Measurements from ENCODE around the gene OAT.

Gene OAT

GRCh38 chr10:124403548-124403947, 15.2 kb downstream of the OAT start:
- DNase-seq (ENCODE audit: low read depth), result peak; percentile 55

- no peak for DNase-seq (ENCODE audit: low read depth)
Observed at GRCh38 chr10:124402273-124402672, 16.4 kb downstream of the OAT start.

GRCh38 chr10:124401633-124402032, 17.1 kb downstream of the OAT start:
- no peak for DNase-seq (ENCODE audit: low read depth)

- no peak for DNase-seq (ENCODE audit: low read depth)
Observed at GRCh38 chr10:124394583-124394982, 24.1 kb downstream of the OAT start.

GRCh38 chr10:124392626-124393342, 25.9 kb downstream of the OAT start:
- no peak for DNase-seq (ENCODE audit: low read depth)

- DNase-seq (ENCODE audit: low read depth), result no peak
Observed at GRCh38 chr10:124390471-124391187, 28.1 kb downstream of the OAT start.

- DNase-seq (ENCODE audit: low read depth), result no peak
Observed at GRCh38 chr10:124389613-124390361, 28.9 kb downstream of the OAT start.

GRCh38 chr10:124388823-124389612, 29.7 kb downstream of the OAT start:
- peak; percentile 19 for DNase-seq (ENCODE audit: low read depth)

- DNase-seq (ENCODE audit: low read depth), result no peak
Observed at GRCh38 chr10:124388476-124388822, 30.3 kb downstream of the OAT start.

- DNase-seq (ENCODE audit: low read depth), result no peak
Observed at GRCh38 chr10:124387078-124387874, 31.4 kb downstream of the OAT start.

- no peak for DNase-seq (ENCODE audit: low read depth)
Observed at GRCh38 chr10:124386186-124387077, 32.3 kb downstream of the OAT start.

- DNase-seq (ENCODE audit: low read depth), result no peak
Observed at GRCh38 chr10:124385627-124386185, 33.0 kb downstream of the OAT start.

- no peak for DNase-seq (ENCODE audit: low read depth)
Observed at GRCh38 chr10:124384591-124385190, 34.0 kb downstream of the OAT start.

- DNase-seq (ENCODE audit: low read depth), result no peak
Observed at GRCh38 chr10:124384172-124384571, 34.6 kb downstream of the OAT start.

GRCh38 chr10:124383496-124383895, 35.2 kb downstream of the OAT start:
- no peak for DNase-seq (ENCODE audit: low read depth)

- DNase-seq (ENCODE audit: low read depth), result no peak
Observed at GRCh38 chr10:124381011-124381611, 37.6 kb downstream of the OAT start.

GRCh38 chr10:124380256-124380995, 38.3 kb downstream of the OAT start:
- no peak for DNase-seq (ENCODE audit: low read depth)

GRCh38 chr10:124379609-124380193, 39.0 kb downstream of the OAT start:
- no peak for DNase-seq (ENCODE audit: low read depth)
